H1 (cell line): ENCODE data around the gene MYO9A. TPM values are rescaled to one million over a fixed set of nuclear protein-coding genes. Genes with fewer than 3 reads are reported as not detected.

ENCODE experiments used
- KDM4A ChIP-seq: IDR thresholded peaks from one replicate; pipeline ENCODE4 v1.7.1; 2012; ENCODE audit warnings: low read depth, mild to moderate bottlenecking, moderate library complexity, low read length, inconsistent platforms; ENCODE audit not compliant: severe bottlenecking
- SUZ12 ChIP-seq: fragments of 200-600 bp; sonication (generic); IDR thresholded peaks from 2 replicates; pipeline ENCODE4 v1.6.1; 2012; ENCODE audit warnings: mild to moderate bottlenecking, inconsistent platforms, low read length, moderate library complexity, mixed read lengths
- polyA plus RNA-seq, 7 experiments: library from polyadenylated mRNA; depleted of rRNA in 3 of 7; stranded (reverse) in 5 of 7; unstranded in 2 of 7; fragments of >200 nt in 5 of 7; fragments of 200-250 nt in 2 of 7; gene quantifications; 1 replicate in 5 of 7; 2 replicates in 1 of 7; 4 replicates in 1 of 7; pipeline versions ENCODE4 v1.2.1 to v1.2.3, GENCODE V29; 2011 to 2013; ENCODE audit warnings: missing spikeins in 2 of 7, mixed read lengths in 2 of 7
- total RNA-seq: library from RNA; stranded (reverse); fragmentation: NEBNext Ultra II Directional; extraction: Animal tissue kit (Norgen Biotek cat#: 25700); gene quantifications from 2 replicates; pipeline ENCODE4 v1.2.1, GENCODE V29; 2021
- TF ChIP-seq, protein P1 (sequence below): IDR thresholded peaks from 2 replicates; pipeline ENCODE4 v1.6.1; 2011; ENCODE audit warnings: low read depth, mild to moderate bottlenecking, low read length; ENCODE audit not compliant: insufficient read depth

Gene MYO9A
- total and polyA plus RNA-seq, 2 of the 8 experiments (the other 6 are each of a cell fraction or from before 2014, with no cell fraction given) = 3.9 to 26.0 TPM

DNA sequence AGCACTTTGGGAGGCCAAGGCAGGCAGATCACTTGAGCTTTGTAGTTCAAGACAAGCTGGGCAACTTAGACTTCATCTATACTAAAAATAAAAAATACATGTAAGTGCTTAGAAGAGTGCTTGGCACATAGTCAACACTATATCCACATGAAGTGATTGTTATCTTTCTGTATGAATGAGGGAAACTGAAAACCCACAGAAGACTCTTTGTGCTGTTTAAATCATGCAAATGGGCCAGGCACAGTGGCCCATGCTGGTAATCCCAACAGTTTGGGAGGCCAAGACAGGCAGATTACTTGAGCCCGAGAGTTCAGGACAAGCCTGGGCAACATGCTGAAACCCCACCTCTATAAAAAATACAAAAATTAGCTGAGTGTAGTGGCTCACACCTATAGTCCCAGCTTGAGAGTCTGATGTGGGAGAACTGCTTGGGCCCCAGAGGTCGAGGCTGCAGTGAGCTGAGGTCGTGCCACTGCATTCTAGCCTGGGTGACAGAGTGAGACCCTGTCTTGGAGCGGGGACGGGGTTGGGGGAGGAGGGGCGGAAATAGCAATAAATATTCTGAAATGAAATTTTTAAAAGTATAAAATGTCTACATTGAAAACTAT is 177.9 kb downstream of the MYO9A start (continued):
- TF ChIP-seq, protein P1, sequence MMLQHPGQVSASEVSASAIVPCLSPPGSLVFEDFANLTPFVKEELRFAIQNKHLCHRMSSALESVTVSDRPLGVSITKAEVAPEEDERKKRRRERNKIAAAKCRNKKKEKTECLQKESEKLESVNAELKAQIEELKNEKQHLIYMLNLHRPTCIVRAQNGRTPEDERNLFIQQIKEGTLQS = no peak
- TF ChIP-seq KDM4A (no peak), SUZ12 (no peak)
